ENCODE results near the gene SMTNL1. TPM values are rescaled to one million over a fixed set of nuclear protein-coding genes. Genes with fewer than 3 reads are reported as not detected.

SMTNL1 gene
- total RNA-seq, 1 donor from 2014 or later: not detected

- DNase-seq (ENCODE audit: low read depth, low spot score): no peak
Observed at GRCh38 chr11:57588046-57588710, 50.8 kb downstream of the SMTNL1 start.

- DNase-seq (ENCODE audit: low read depth, low spot score): no peak
Observed at GRCh38 chr11:57596266-57596885, 59.0 kb downstream of the SMTNL1 start.

GRCh38 chr11:57597461-57597915 is 60.1 kb downstream of the SMTNL1 start, which contains the start of gene SERPING1:
SERPING1 (plus strand) TSS chr11:57597685; CDS start chr11:57598271, 586 bp downstream.
- no peak for DNase-seq (ENCODE audit: low read depth, low spot score)

GRCh38 chr11:57597916-57598830 is 60.8 kb downstream of the SMTNL1 start:
- DNase-seq (ENCODE audit: low read depth, low spot score): no peak

GRCh38 chr11:57598831-57599155 is 61.4 kb downstream of the SMTNL1 start:
- no peak for DNase-seq (ENCODE audit: low read depth, low spot score)

- no peak for DNase-seq (ENCODE audit: low read depth, low spot score)
Observed at GRCh38 chr11:57599381-57599780, 62.0 kb downstream of the SMTNL1 start.

Other genes with a start within 250 kb of the SMTNL1 start
- gene TNKS1BP1, start 212.6 kb upstream of the SMTNL1 start, total RNA-seq: 66.1 and 107 TPM in 2 replicates
- gene SSRP1, start 201.7 kb upstream of the SMTNL1 start, total RNA-seq: 102 and 115 TPM in 2 replicates
- not detected in 2 replicates for gene P2RX3, start 199.2 kb upstream of the SMTNL1 start, total RNA-seq
- gene PRG3, start 156.4 kb upstream of the SMTNL1 start, total RNA-seq: not detected in 2 replicates
- gene PRG2, start 146.9 kb upstream of the SMTNL1 start, total RNA-seq: 0.40 TPM in 1 of 2 replicates, not detected in the other
- 48.0 and 74.0 TPM in 2 replicates for gene SLC43A3, start 110.5 kb upstream of the SMTNL1 start, total RNA-seq
- 0.07 TPM in 2 replicates for gene RTN4RL2, start 77.1 kb upstream of the SMTNL1 start, total RNA-seq
- 14.1 and 15.6 TPM in 2 replicates for gene SLC43A1, start 21.9 kb upstream of the SMTNL1 start, total RNA-seq
- 52.2 and 74.4 TPM in 2 replicates for gene TIMM10, start 6.8 kb upstream of the SMTNL1 start, total RNA-seq
- 34.5 and 47.3 TPM in 2 replicates for gene UBE2L6, start 30.1 kb downstream of the SMTNL1 start, total RNA-seq
- gene SERPING1, start 60.1 kb downstream of the SMTNL1 start, total RNA-seq: 0.11 TPM in 1 of 2 replicates, not detected in the other
- gene YPEL4, start 112.3 kb downstream of the SMTNL1 start, total RNA-seq: 0.14 and 0.20 TPM in 2 replicates
- 22.9 and 26.0 TPM in 2 replicates for gene CLP1, start 120.2 kb downstream of the SMTNL1 start, total RNA-seq
- gene ZDHHC5, start 130.5 kb downstream of the SMTNL1 start, total RNA-seq: 39.4 and 43.8 TPM in 2 replicates
- 16.7 and 18.5 TPM in 2 replicates for gene MED19, start 174.6 kb downstream of the SMTNL1 start, total RNA-seq
- 53.2 and 85.0 TPM in 2 replicates for gene TMX2, start 175.0 kb downstream of the SMTNL1 start, total RNA-seq
- gene SELENOH, start 203.9 kb downstream of the SMTNL1 start, total RNA-seq: 60.6 and 86.0 TPM in 2 replicates
- not detected in 2 replicates for gene BTBD18, start 214.2 kb downstream of the SMTNL1 start, total RNA-seq
- gene CTNND1, start 224.2 kb downstream of the SMTNL1 start, total RNA-seq: 174 and 247 TPM in 2 replicates

Measured in pulmonary artery endothelial cell (primary cell).